GM23338 (cell line): Measurements from ENCODE around the gene CROCC2. TPM values are rescaled to one million over a fixed set of nuclear protein-coding genes. Genes with fewer than 3 reads are reported as not detected.

ENCODE experiments used
- ATAC-seq: fragments of 200-7000 bp; cut with Tn5 transposase; 3 replicates; pipeline ENCODE4 v1.9.1; 2020
- DNase-seq: peaks from one replicate; pipeline ENCODE4 v3.0.0-alpha.2; 2015; ENCODE audit warnings: low spot score
- H2AFZ ChIP-seq: fragments of 200-600 bp; sonication (generic); 2 replicates; pipeline ENCODE4 v1.8.0; 2016; ENCODE audit warnings: antibody characterized with exemption, mild to moderate bottlenecking, moderate library complexity
- H3F3A ChIP-seq: fragments of 200-600 bp; sonication (generic); replicated peaks from 2 replicates; pipeline ENCODE4 v1.8.0; 2017; ENCODE audit warnings: antibody characterized with exemption, mixed run types, low read depth
- H3K27ac ChIP-seq: fragments of 200-600 bp; sonication (generic); 2 replicates; pipeline ENCODE4 v1.6.1; 2016; ENCODE audit warnings: low read depth
- H3K27me3 ChIP-seq: fragments of 200-600 bp; sonication (generic); 2 replicates; pipeline ENCODE4 v1.8.0; 2016; ENCODE audit warnings: mild to moderate bottlenecking, mixed run types, moderate library complexity; ENCODE audit not compliant: insufficient read depth
- H3K36me3 ChIP-seq: fragments of 200-600 bp; sonication (generic); 2 replicates; pipeline ENCODE4 v1.8.0; 2016; ENCODE audit warnings: mild to moderate bottlenecking; ENCODE audit not compliant: insufficient read depth
- H3K4me1 ChIP-seq: fragments of 200-600 bp; sonication (generic); 2 replicates; pipeline ENCODE4 v1.8.0; 2016; ENCODE audit warnings: mild to moderate bottlenecking, moderate library complexity; ENCODE audit not compliant: insufficient read depth
- H3K4me2 ChIP-seq: fragments of 200-600 bp; sonication (generic); 2 replicates; pipeline ENCODE4 v1.7.1; 2017; ENCODE audit warnings: mixed run types
- H3K4me3 ChIP-seq: fragments of 200-600 bp; sonication (generic); 2 replicates; pipeline ENCODE4 v1.6.1; 2016; ENCODE audit warnings: mixed run types
- H3K79me2 ChIP-seq: fragments of 200-600 bp; sonication (generic); replicated peaks from 2 replicates; pipeline ENCODE4 v1.8.0; 2017; ENCODE audit warnings: mild to moderate bottlenecking; ENCODE audit not compliant: insufficient read depth
- H3K9me2 ChIP-seq: fragments of 200-600 bp; sonication (generic); 2 replicates; pipeline ENCODE4 v1.8.0; 2017; ENCODE audit not compliant: insufficient read depth
- H4K20me1 ChIP-seq: fragments of 200-600 bp; sonication (generic); replicated peaks from 2 replicates; pipeline ENCODE4 v1.8.0; 2017; ENCODE audit warnings: mild to moderate bottlenecking; ENCODE audit not compliant: insufficient read depth
- H3K27ac Mint-ChIP-seq: 2 replicates; pipeline ENCODE4 v1.8.0; 2020; ENCODE audit warnings: inconsistent platforms, mild to moderate bottlenecking, moderate library complexity, mixed read lengths
- H3K27me3 Mint-ChIP-seq: 3 replicates; pipeline ENCODE4 v1.8.0; 2022; ENCODE audit warnings: low read depth, mild to moderate bottlenecking, moderate library complexity, mixed read lengths, inconsistent platforms; ENCODE audit not compliant: insufficient read depth, poor library complexity
- H3K36me3 Mint-ChIP-seq: 3 replicates; pipeline ENCODE4 v1.8.0; 2021; ENCODE audit warnings: low read depth, mild to moderate bottlenecking, inconsistent platforms, moderate library complexity, mixed read lengths
- H3K4me1 Mint-ChIP-seq: 3 replicates; pipeline ENCODE4 v1.8.0; 2020; ENCODE audit warnings: mild to moderate bottlenecking, inconsistent platforms, mixed read lengths
- H3K4me3 Mint-ChIP-seq: 3 replicates; pipeline ENCODE4 v1.8.0; 2021; ENCODE audit warnings: moderate library complexity, mild to moderate bottlenecking, inconsistent platforms, mixed read lengths
- H3K9me3 Mint-ChIP-seq: 3 replicates; pipeline ENCODE4 v1.8.0; 2020; ENCODE audit warnings: moderate library complexity, mild to moderate bottlenecking, inconsistent platforms, mixed read lengths
- CREB1 ChIP-seq: fragments of 250-450 bp; sonication (Bioruptor Pico); IDR thresholded peaks from 2 replicates; pipeline ENCODE4 v1.5.0; 2020; ENCODE audit warnings: low read depth, mild to moderate bottlenecking, moderate library complexity
- CTCF ChIP-seq, 2 experiments: fragments of 200-600 bp in 1 of 2; sonication (generic) in 1 of 2; conservative IDR thresholded peaks; 2 replicates each; pipeline versions ENCODE4 v1.5.1 to v1.6.1; 2016 to 2017; ENCODE audit warnings: antibody characterized with exemption in 2 of 2, low read depth in 2 of 2, mild to moderate bottlenecking in 2 of 2, moderate library complexity in 1 of 2
- ETS1 ChIP-seq: IDR thresholded peaks from 2 replicates; pipeline ENCODE4 v1.6.1; 2016; ENCODE audit warnings: antibody characterized with exemption
- EZH2 ChIP-seq: fragments of 200-600 bp; sonication (generic); IDR thresholded peaks from one replicate; pipeline ENCODE4 v1.8.0; 2017; ENCODE audit warnings: antibody characterized with exemption, mild to moderate bottlenecking, low read depth; ENCODE audit not compliant: unreplicated experiment
- EZH2phosphoT487 ChIP-seq: fragments of 200-600 bp; sonication (generic); IDR thresholded peaks from one replicate; pipeline ENCODE4 v1.8.1; 2018; ENCODE audit warnings: antibody characterized with exemption; ENCODE audit not compliant: unreplicated experiment
- JUNB ChIP-seq: IDR thresholded peaks from one replicate; pipeline ENCODE4 v1.6.1; 2016; ENCODE audit warnings: antibody characterized with exemption; ENCODE audit not compliant: unreplicated experiment
- NANOG ChIP-seq: IDR thresholded peaks from 2 replicates; pipeline ENCODE4 v1.6.1; 2016; ENCODE audit warnings: antibody characterized with exemption, borderline replicate concordance
- POLR2AphosphoS5 ChIP-seq: IDR thresholded peaks from 2 replicates; pipeline ENCODE4 v1.6.1; 2016; ENCODE audit warnings: antibody characterized with exemption, low read depth
- REST ChIP-seq: IDR thresholded peaks from one replicate; pipeline ENCODE4 v1.6.1; 2018; ENCODE audit warnings: antibody characterized with exemption; ENCODE audit not compliant: unreplicated experiment
- STAT1 ChIP-seq: IDR thresholded peaks from one replicate; pipeline ENCODE4 v1.6.1; 2016; ENCODE audit warnings: antibody characterized with exemption; ENCODE audit not compliant: unreplicated experiment
- ZNF114 ChIP-seq: fragments of 250-450 bp; sonication (Bioruptor Pico); IDR thresholded peaks from 2 replicates; pipeline ENCODE4 v1.5.0; 2020; ENCODE audit warnings: mild to moderate bottlenecking, moderate library complexity
- ZNF331 ChIP-seq: fragments of 250-450 bp; sonication (Bioruptor Pico); IDR thresholded peaks from 2 replicates; pipeline ENCODE4 v1.5.0; 2020; ENCODE audit warnings: low read depth, mild to moderate bottlenecking, moderate library complexity
- polyA plus RNA-seq: library from polyadenylated mRNA; unstranded; fragments of >200 nt; fragmentation: Nextera tagmentation; extraction: Ambion mirVana; gene quantifications from 2 replicates; pipeline ENCODE4 v1.2.1, GENCODE V29; 2016
- total RNA-seq: library from RNA; depleted of rRNA; stranded (reverse); fragments of >200 nt; shearing (Covaris generic); gene quantifications from 2 replicates; pipeline ENCODE4 v1.2.3, GENCODE V29; 2014

Gene CROCC2
- total and polyA plus RNA-seq, 2 experiments from 2014 or later: not detected

- Histone ChIP-seq H3K27ac (no peak overlapping the region), H3K79me2 (no peaks in the 10 kb centered on the region), H2AFZ (no peak overlapping the region), H4K20me1 (no peaks in the 10 kb centered on the region), H3F3A (no peaks in the 10 kb centered on the region), H3K4me2 (no peak overlapping the region), H3K36me3 (no peaks in the 10 kb centered on the region), H3K9me2 (no peaks in the 10 kb centered on the region), H3K4me1 (no peaks in the 10 kb centered on the region), H3K4me3 (no peak overlapping the region), H3K27me3 (peaks cover under 1% of the 10 kb centered on the region; the same call in 1 of the 2 replicates)
- peaks cover 12% of the 10 kb centered on the region; the same call in 2 of the 3 replicates for H3K36me3 Mint-ChIP-seq
- ATAC-seq (no peak), DNase-seq (no peak)
- H3K27me3 Mint-ChIP-seq: peaks cover 8% of the 10 kb centered on the region
- H3K4me3 Mint-ChIP-seq: no peak overlapping the region
- H3K9me3 Mint-ChIP-seq: peaks cover 33% of the 10 kb centered on the region
- H3K27ac Mint-ChIP-seq: no peak overlapping the region; the same call in 1 of the 2 replicates
- no peaks in the 10 kb centered on the region for H3K4me1 Mint-ChIP-seq
- TF ChIP-seq POLR2AphosphoS5: no peak
- no peak for TF ChIP-seq REST
- no peak for TF ChIP-seq ETS1
- no peak for TF ChIP-seq JUNB
- no peak for TF ChIP-seq CREB1 (CRISPR knock-in tag)
- TF ChIP-seq EZH2phosphoT487: no peak
Measured at GRCh38 chr2:241029599-241030332, 123.6 kb downstream of the CROCC2 start.

GRCh38 chr2:241030333-241030680, 124.2 kb downstream of the CROCC2 start:
- peaks cover 4% of the 10 kb centered on the region; the same call in 1 of the 2 replicates for H3K4me1 ChIP-seq
- Mint-ChIP-seq H3K4me1 (no peaks in the 10 kb centered on the region), H3K4me3 (no peak overlapping the region), H3K36me3 (peaks cover 12% of the 10 kb centered on the region; the same call in 2 of the 3 replicates), H3K27ac (no peak overlapping the region; the same call in 1 of the 2 replicates), H3K9me3 (peaks cover 27% of the 10 kb centered on the region), H3K27me3 (peaks cover 10% of the 10 kb centered on the region)
- ATAC-seq (no peak), DNase-seq (no peak)
- no peak overlapping the region for H3K4me2 ChIP-seq
- H3F3A ChIP-seq: no peaks in the 10 kb centered on the region
- H3K36me3 ChIP-seq: no peaks in the 10 kb centered on the region
- no peaks in the 10 kb centered on the region for H3K9me2 ChIP-seq
- no peaks in the 10 kb centered on the region for H3K79me2 ChIP-seq
- H4K20me1 ChIP-seq: no peaks in the 10 kb centered on the region
- peaks cover 6% of the 10 kb centered on the region for H3K27me3 ChIP-seq
- no peak overlapping the region for H3K4me3 ChIP-seq
- H2AFZ ChIP-seq: no peak overlapping the region
- no peak overlapping the region for H3K27ac ChIP-seq
- no peak for TF ChIP-seq JUNB
- TF ChIP-seq STAT1: no peak
- TF ChIP-seq ETS1: no peak
- TF ChIP-seq CTCF (conservative IDR thresholded peaks at IDR 0.05; ENCODE audit: low read depth in 2 of 2): no peak
- TF ChIP-seq CREB1 (CRISPR knock-in tag): no peak
- no peak for TF ChIP-seq EZH2
- TF ChIP-seq POLR2AphosphoS5: no peak
- no peak for TF ChIP-seq REST
- TF ChIP-seq ZNF114 (CRISPR knock-in tag): no peak
- TF ChIP-seq NANOG: no peak
- no peak for TF ChIP-seq EZH2phosphoT487
- no peak for TF ChIP-seq ZNF331 (CRISPR knock-in tag)
